Measurements from ENCODE around the gene TSFM. TPM values are rescaled to one million over a fixed set of nuclear protein-coding genes. Genes with fewer than 3 reads are reported as not detected.
A peak's percentile ranks its signal among the peaks of the same experiment; 100 is the strongest.

TSFM gene
- total and polyA plus RNA-seq, 5 donors from 2014 or later: 22.8 to 50.4 (median 38.4) TPM

DNA sequence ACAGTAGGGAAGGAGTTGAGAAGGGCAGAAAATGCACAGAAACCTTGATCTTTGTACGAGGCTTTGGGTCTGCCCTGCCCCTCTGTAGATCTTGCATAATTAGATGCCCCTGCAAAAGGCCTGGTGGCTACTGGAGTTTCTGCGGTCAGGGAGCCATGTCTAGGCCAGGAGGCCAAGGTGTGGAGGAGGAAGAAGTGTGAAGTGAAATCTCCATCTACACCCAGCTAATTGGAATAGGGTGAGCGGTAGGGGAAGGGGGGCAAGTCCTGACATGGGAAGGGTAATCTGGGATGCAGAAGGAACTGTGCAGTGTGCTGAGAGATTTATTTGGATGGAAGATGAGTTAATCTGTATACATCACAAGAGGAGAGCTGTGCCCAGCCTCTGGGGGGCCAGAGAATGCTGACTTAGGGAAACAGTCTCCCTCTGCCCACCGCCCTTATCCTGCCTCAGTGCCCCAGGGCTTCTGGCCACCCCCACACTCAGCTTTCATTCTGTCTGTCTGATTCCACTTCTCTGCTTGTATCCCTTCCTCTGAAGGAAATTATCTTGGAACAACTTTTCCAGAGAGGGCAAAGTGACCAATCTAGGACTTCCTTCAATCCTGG, 21.1 kb upstream of the TSFM start:
- Histone ChIP-seq H3K4me1 (ENCODE audit: control insufficient read depth, insufficient read depth, low read length, poor library complexity, severe bottlenecking) (peaks cover 29% of the 10 kb centered on the region), H3K27me3 (ENCODE audit: control insufficient read depth, insufficient read depth, low read length) (peaks cover 16% of the 10 kb centered on the region), H3K9me3 (ENCODE audit: control insufficient read depth in 2 of 2, low read length in 2 of 2) (no peaks in the 10 kb centered on the region), H3K4me3 (ENCODE audit: low read depth, low read length) (no peak overlapping the region), H3K36me3 (ENCODE audit: control insufficient read depth, insufficient read depth, low read length) (peaks cover 21% of the 10 kb centered on the region), H3K27ac (ENCODE audit: insufficient read depth, low read length, poor library complexity, severe bottlenecking) (no peak overlapping the region)
- no peak overlapping the region for H3K27ac Mint-ChIP-seq
- H3K4me1 Mint-ChIP-seq: peaks cover 9 to 51% (median 29%) of the 10 kb centered on the region in 4 donors
- no peak for DNase-seq
- ATAC-seq (ENCODE audit: low read depth in 2 of 2): no peak
- H3K9me3 Mint-ChIP-seq: no peaks in the 10 kb centered on the region
- H3K4me3 Mint-ChIP-seq: peak overlapping the region in 1 of 4 donors; percentile 8
- H3K36me3 Mint-ChIP-seq: peaks cover 11% of the 10 kb centered on the region
- peaks cover 24% of the 10 kb centered on the region for H3K27me3 Mint-ChIP-seq

DNA sequence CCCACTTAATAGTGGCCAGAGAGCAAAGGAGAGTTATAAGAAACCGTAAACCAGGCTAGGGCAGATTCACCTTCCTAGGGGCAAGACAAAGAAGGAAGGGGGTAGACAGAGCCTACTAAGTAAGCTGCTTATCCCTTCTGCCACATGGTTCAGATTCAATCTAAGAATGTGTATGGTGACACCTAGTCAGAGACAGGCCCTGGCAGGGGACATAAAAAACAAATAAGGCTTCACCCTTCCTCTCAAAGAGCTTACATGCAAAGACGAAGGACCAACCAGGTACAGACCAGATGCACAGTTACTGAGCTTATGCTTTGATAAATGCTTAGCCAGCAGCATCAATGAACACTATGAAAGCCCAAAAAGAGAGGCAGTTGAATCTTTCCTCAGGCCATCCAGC, 20.1 kb upstream of the TSFM start:
- DNase-seq: no peak
- no peaks in the 10 kb centered on the region for H3K9me3 Mint-ChIP-seq
- Histone ChIP-seq H3K4me3 (ENCODE audit: low read depth, low read length) (no peak overlapping the region), H3K4me1 (ENCODE audit: control insufficient read depth, insufficient read depth, low read length, poor library complexity, severe bottlenecking) (peaks cover 25% of the 10 kb centered on the region), H3K27me3 (ENCODE audit: control insufficient read depth, insufficient read depth, low read length) (peaks cover 22% of the 10 kb centered on the region), H3K36me3 (ENCODE audit: control insufficient read depth, insufficient read depth, low read length) (peaks cover 21% of the 10 kb centered on the region), H3K9me3 (ENCODE audit: control insufficient read depth in 2 of 2, low read length in 2 of 2) (no peaks in the 10 kb centered on the region), H3K27ac (ENCODE audit: insufficient read depth, low read length, poor library complexity, severe bottlenecking) (no peak overlapping the region)
- peaks cover 11% of the 10 kb centered on the region for H3K36me3 Mint-ChIP-seq
- H3K27me3 Mint-ChIP-seq: peaks cover 29% of the 10 kb centered on the region
- no peak overlapping the region for H3K27ac Mint-ChIP-seq
- peaks cover 5 to 49% (median 26%) of the 10 kb centered on the region in 4 donors for H3K4me1 Mint-ChIP-seq
- no peak for ATAC-seq (ENCODE audit: low read depth in 2 of 2)
- peak overlapping the region in 1 of 4 donors; percentile 51 for H3K4me3 Mint-ChIP-seq

DNA sequence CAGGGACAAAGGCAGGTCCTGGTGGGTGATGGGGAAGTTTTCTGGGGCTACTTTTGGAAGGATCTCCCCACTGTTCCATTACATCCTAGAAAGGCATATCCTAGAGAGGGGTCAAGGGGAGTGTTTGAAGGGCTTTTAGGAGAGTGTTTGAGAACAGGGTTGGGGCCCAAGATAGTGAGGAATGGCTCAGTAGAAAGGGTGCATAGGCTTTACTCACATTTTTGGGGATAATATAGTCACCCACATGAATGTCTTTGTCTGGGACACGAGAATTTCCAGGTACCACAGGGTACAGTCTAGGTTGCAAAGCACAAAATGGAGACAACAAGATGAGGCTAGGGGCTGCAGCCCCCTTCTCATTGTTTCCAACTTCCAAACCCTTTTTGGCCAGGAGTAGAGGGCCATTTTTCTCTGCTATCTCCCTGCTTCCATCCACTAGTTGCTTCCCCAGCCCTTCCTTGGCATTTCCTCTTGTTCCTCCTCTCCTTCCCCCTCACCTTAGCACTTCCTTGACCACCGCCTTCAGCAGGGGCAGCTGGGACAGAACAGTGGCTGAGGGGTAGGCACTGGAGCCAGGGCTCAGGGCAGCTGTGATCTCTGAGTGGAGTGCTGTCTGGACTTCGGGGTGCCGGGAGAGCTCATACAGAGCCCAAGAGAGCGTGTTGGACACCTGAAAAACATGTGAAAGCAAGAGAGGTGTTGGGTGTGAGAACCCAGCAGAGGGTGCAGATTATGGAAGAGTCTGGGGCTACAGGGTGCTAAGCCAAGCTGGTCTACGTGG, 18.5 kb upstream of the TSFM start:
- Histone ChIP-seq H3K27me3 (ENCODE audit: control insufficient read depth, insufficient read depth, low read length) (peaks cover 22% of the 10 kb centered on the region), H3K4me1 (ENCODE audit: control insufficient read depth, insufficient read depth, low read length, poor library complexity, severe bottlenecking) (peaks cover 25% of the 10 kb centered on the region), H3K9me3 (ENCODE audit: control insufficient read depth in 2 of 2, low read length in 2 of 2) (no peaks in the 10 kb centered on the region), H3K4me3 (ENCODE audit: low read depth, low read length) (no peak overlapping the region), H3K27ac (ENCODE audit: insufficient read depth, low read length, poor library complexity, severe bottlenecking) (no peak overlapping the region), H3K36me3 (ENCODE audit: control insufficient read depth, insufficient read depth, low read length) (peaks cover 5% of the 10 kb centered on the region)
- Mint-ChIP-seq H3K36me3 (peaks cover 8% of the 10 kb centered on the region), H3K4me3 (peak overlapping the region; percentile 80 to 94 (median 84)), H3K27ac (no peak overlapping the region), H3K27me3 (peaks cover 29% of the 10 kb centered on the region), H3K9me3 (no peaks in the 10 kb centered on the region), H3K4me1 (peaks cover 5 to 42% (median 25%) of the 10 kb centered on the region in 4 donors)
- DNase-seq: no peak
- no peak for ATAC-seq (ENCODE audit: low read depth in 2 of 2)

DNA sequence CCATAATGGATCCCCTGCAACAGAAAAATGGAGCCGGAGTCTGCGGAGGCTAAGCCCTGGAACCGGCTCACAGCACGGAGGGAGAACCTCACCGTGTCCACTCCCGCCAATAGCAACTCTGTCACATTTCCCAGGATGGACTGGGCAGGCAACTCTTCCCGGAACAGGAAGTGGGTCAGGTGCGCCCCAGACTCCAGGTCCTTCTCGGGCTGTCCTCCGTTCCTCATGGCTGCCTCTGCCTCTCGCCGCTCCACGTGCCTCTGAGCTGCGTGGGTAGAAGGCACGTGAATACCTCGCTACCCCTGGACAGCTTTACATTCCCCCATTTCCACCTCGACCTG, 18.0 kb upstream of the TSFM start:
- H3K27me3 Mint-ChIP-seq: peaks cover 29% of the 10 kb centered on the region
- no peak overlapping the region for H3K27ac Mint-ChIP-seq
- no peak for ATAC-seq (ENCODE audit: low read depth in 2 of 2)
- H3K36me3 Mint-ChIP-seq: peaks cover 6% of the 10 kb centered on the region
- H3K27me3 ChIP-seq (ENCODE audit: control insufficient read depth, insufficient read depth, low read length): peaks cover 22% of the 10 kb centered on the region
- no peaks in the 10 kb centered on the region for H3K9me3 ChIP-seq (ENCODE audit: control insufficient read depth in 2 of 2, low read length in 2 of 2)
- no peak for DNase-seq
- H3K36me3 ChIP-seq (ENCODE audit: control insufficient read depth, insufficient read depth, low read length): no peaks in the 10 kb centered on the region
- peak overlapping the region; percentile 55 for H3K4me3 ChIP-seq (ENCODE audit: low read depth, low read length)
- peaks cover 5 to 36% (median 20%) of the 10 kb centered on the region in 4 donors for H3K4me1 Mint-ChIP-seq
- no peaks in the 10 kb centered on the region for H3K9me3 Mint-ChIP-seq
- peaks cover 25% of the 10 kb centered on the region for H3K4me1 ChIP-seq (ENCODE audit: control insufficient read depth, insufficient read depth, low read length, poor library complexity, severe bottlenecking)
- no peak overlapping the region for H3K27ac ChIP-seq (ENCODE audit: insufficient read depth, low read length, poor library complexity, severe bottlenecking)
- H3K4me3 Mint-ChIP-seq: peak overlapping the region; percentile 80 to 94 (median 84)

DNA sequence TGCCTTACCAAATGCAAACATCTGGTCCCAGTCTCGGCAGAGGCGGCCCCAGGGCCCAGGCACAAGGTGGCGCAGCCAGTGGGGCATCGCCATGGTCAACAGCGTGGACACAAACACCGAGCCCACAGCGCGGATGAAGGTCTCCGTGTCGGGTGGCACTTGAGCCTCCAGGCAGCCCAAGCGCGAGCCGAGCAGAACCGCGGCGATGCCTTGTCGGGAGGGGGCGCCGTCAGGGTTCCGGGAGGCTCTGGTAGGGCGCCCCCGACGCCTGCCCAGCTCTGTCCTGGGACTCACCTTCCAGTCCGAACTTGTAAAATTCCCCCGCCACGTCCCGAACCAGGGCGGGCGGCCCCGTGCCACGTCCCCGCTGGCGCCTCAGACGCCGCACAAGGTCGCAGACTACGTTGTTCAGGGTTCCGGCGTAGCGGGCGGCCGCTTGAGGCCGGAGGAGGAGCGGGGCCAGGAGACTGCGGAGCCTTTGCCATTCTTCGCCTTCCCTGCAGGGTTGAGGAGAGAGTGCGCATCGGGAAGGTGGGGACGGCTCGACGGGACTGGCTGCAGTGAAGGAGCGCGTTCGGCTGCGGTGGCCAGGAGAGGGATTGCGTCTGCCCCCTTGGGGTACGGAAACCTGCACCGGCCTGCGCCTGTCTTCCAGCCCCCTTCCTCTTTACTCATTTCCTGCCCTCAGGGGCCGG, 17.4 kb upstream of the TSFM start:
- H3K9me3 ChIP-seq (ENCODE audit: control insufficient read depth in 2 of 2, low read length in 2 of 2): no peaks in the 10 kb centered on the region
- H3K4me1 ChIP-seq (ENCODE audit: control insufficient read depth, insufficient read depth, low read length, poor library complexity, severe bottlenecking): peaks cover 25% of the 10 kb centered on the region
- H3K36me3 Mint-ChIP-seq: peaks cover 11% of the 10 kb centered on the region
- peak overlapping the region in 1 of 3 donors; percentile 36 for H3K27ac Mint-ChIP-seq
- no peaks in the 10 kb centered on the region for H3K9me3 Mint-ChIP-seq
- peak overlapping the region; percentile 55 for H3K4me3 ChIP-seq (ENCODE audit: low read depth, low read length)
- peak overlapping the region; percentile 80 to 94 (median 86) for H3K4me3 Mint-ChIP-seq
- peaks cover 22% of the 10 kb centered on the region for H3K27me3 ChIP-seq (ENCODE audit: control insufficient read depth, insufficient read depth, low read length)
- peaks cover 5 to 31% (median 16%) of the 10 kb centered on the region in 4 donors for H3K4me1 Mint-ChIP-seq
- peak in 2 of 3 donors; percentile 26 to 56 for DNase-seq
- H3K36me3 ChIP-seq (ENCODE audit: control insufficient read depth, insufficient read depth, low read length): no peaks in the 10 kb centered on the region
- no peak overlapping the region for H3K27ac ChIP-seq (ENCODE audit: insufficient read depth, low read length, poor library complexity, severe bottlenecking)
- peak; percentile 63 to 67 for ATAC-seq (ENCODE audit: low read depth in 2 of 2)
- H3K27me3 Mint-ChIP-seq: peaks cover 29% of the 10 kb centered on the region

DNA sequence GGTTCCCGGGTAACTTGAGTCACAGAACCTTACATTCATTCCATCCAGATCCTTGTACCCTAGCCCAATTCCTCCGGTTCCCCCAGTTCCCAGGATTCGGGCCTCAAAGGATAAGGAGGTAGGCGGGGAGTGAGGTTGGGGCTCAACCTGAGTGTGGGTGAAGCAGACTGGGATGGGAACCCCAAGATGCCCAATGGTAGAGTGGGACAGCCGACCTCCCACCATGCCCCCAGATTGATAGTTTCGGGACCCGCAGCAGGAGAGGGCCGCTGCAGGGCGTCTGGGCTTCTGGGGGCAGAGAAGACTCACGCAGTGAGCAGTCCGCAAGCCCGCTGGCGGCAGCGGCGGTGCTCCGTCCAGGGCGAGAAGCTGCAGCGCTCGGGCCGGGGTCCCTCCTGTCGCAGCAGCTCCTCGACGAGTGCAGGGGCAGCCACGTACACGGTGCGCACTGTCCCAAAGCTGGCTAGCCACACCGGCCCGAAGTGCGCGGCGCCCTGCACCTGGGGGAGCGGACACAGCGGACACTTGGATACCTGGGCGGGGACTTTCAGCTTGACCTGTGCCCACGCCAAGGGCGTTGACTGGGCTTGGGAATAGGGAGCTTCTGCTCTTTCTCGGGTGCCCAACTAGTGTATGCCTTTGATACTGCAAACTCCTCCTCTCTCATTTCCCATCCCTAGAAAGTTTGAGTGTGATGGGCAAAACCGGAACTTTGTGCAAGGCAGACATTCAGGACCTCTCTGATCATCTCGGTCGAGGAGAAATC, 16.7 kb upstream of the TSFM start:
- Histone ChIP-seq H3K4me3 (ENCODE audit: low read depth, low read length) (peak overlapping the region; percentile 62), H3K4me1 (ENCODE audit: control insufficient read depth, insufficient read depth, low read length, poor library complexity, severe bottlenecking) (peaks cover 25% of the 10 kb centered on the region), H3K36me3 (ENCODE audit: control insufficient read depth, insufficient read depth, low read length) (no peaks in the 10 kb centered on the region), H3K27me3 (ENCODE audit: control insufficient read depth, insufficient read depth, low read length) (peaks cover 22% of the 10 kb centered on the region), H3K9me3 (ENCODE audit: control insufficient read depth in 2 of 2, low read length in 2 of 2) (no peaks in the 10 kb centered on the region), H3K27ac (ENCODE audit: insufficient read depth, low read length, poor library complexity, severe bottlenecking) (no peak overlapping the region)
- H3K27ac Mint-ChIP-seq: peak overlapping the region in 1 of 3 donors; percentile 36
- H3K9me3 Mint-ChIP-seq: no peaks in the 10 kb centered on the region
- H3K27me3 Mint-ChIP-seq: peaks cover 29% of the 10 kb centered on the region
- no peak for DNase-seq
- peaks cover 15% of the 10 kb centered on the region for H3K36me3 Mint-ChIP-seq
- peak overlapping the region; percentile 80 to 94 (median 86) for H3K4me3 Mint-ChIP-seq
- H3K4me1 Mint-ChIP-seq: peaks cover 5 to 34% (median 16%) of the 10 kb centered on the region in 4 donors
- peak; percentile 11 for ATAC-seq (ENCODE audit: low read depth in 2 of 2)
